Renal cortex interstitium (tissue), 11 donors: ENCODE measurements around the gene TTC24. TPM values are rescaled to one million over a fixed set of nuclear protein-coding genes. Genes with fewer than 3 reads are reported as not detected.
"Not testable (repeated sequence)": the region's sequence is repeated elsewhere in the genome, so short reads cannot be mapped to it uniquely, and the experiment has no call there.

Source experiments
- DNase-seq, 11 donors: peaks; one replicate each; pipeline ENCODE4 v3.0.0-alpha.2; 2013; ENCODE audit warnings: low read depth in 9 of 11, low spot score in 4 of 11; ENCODE audit errors: extremely low read depth in 1 of 11
- polyA plus RNA-seq, 3 donors: library from polyadenylated mRNA; unstranded; fragments of 120-200 nt; gene quantifications; one replicate each; pipeline ENCODE4 v1.2.1, GENCODE V29; 2013; ENCODE audit not compliant: insufficient read length in 3 of 3

Gene TTC24
- polyA plus RNA-seq, 3 donors, result 1.2 to 1.7 (median 1.5) TPM

DNA sequence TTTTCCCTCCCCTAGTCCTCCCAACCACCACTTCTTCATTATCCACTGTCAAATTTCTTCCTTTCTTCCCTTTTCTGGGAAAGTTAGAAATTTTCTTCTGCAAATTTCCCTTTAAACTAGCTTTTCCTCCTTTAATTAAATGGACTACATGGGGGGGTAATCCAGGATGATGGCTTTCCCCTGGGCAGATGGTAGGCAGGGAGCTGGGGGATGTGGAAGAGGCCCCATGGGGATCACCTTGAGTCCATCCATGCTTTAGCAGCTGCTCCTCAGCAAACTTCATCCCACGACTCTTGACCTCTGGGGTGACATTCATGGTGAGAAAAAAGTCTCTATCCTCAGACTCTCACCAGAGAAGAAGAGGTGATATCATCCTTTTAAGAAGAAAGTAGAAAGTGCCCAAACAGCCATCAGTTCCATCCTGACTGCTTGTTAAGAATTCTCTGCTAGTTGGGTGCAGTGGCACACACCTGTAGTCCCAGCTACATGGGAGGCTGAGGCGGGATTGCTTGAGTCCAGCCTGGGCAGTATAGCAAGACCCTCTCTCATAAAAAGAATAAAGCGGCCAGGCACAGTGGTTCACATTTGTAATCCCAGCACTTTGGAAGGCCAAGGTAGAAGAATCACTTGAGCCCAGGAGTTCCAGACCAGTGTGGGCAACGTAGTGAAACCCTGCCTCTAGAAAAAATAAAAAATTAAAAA, 19.4 kb downstream of the TTC24 start:
- no peak for DNase-seq

DNA sequence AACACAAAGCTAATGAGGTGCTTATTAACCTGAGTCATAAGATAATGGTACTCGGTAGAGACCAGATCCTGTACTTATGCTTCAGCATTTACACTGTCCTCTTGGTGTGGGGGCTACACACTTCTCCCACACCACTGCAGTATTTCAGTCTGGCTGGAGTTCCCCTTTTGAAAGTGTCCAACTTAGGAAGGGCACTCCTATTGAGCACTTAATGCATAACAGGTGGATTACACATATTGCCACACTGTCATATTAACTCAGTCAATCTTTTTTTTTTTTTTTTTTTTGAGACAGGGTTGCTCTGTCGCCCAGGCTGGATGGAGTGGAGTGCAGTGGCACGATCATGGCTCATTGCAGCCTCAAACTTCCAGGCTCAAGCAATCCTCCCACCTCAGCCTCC, 20.3 kb downstream of the TTC24 start:
- DNase-seq, result no peak

DNA sequence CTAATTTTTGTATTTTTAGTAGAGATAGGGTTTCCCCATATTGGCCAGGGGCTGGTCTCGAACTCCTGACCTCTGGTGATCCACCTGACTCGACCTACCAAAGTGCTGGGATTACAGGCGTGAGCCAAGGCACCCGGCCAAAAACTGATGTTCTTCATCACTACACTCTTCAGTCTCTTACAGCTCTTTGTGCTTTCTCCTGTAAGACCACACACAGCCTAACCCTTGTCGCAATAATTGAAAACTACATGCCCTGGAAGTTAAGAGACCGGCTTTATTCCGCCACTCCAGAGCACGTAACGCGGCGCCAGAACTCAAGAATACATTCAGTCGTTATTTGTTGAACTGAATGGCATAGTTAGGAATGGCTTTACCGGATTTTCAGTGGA, 21.2 kb downstream of the TTC24 start:
- no peak for DNase-seq

DNA sequence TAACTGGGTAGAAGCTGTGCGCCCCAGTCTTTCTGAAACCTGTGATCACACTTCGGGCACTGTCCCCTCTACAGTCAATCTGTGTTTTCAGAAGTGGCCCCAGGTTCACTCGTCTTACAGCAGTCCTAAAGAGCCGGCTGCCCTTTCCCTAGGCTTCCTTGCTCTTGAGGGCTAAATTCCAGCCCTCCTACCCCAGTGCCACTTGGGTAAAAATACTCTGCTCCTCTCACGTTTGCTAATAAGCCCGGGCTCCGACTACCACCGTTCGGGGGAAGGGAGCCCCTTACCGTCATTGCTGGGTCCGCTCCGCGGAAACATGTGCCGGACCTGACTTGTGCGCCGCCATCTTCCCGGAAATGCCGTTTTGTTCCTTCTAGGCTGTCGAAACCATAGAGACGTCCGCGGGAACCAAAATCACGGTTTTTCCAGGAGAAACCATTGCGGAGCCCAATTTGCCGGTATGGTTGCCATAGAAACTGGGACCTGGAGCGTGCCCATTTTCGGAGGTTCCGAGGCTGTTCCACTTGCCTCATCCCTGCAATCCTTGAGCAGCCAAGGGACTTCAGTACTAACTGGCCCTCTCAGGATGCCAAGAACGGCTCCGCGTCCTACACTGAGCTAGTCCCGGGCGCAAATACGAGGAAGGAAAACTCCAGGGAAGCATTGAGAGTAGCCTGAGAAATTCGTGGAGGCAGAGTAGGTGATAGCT, 21.8 kb downstream of the TTC24 start, which contains the start of gene GPATCH4:
Gene GPATCH4 (minus strand): TSS at position 358 of the 709 bp plus-strand sequence.
- peak in 7 of 11 donors; percentile 70 to 85 (median 82) for DNase-seq

DNA sequence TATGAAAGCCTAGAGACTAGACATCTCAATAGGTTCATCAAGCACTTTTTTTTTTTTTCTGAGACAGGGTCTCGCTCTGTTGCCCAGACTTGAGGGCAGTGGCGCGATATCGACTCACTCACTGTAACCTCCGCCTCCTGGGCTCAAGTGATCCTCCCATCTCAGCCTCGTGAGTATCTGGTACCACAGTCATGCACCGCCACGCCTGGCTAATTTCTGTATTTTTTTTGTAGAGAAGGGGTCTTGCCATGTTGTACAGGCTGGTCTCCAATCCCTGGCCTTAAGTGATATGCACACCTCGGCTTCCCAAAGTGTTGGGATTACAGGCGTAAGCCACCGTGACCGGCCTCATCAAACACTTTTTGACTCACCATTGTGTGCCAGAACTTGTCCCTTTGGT, 22.4 kb downstream of the TTC24 start:
- DNase-seq, result no peak

DNA sequence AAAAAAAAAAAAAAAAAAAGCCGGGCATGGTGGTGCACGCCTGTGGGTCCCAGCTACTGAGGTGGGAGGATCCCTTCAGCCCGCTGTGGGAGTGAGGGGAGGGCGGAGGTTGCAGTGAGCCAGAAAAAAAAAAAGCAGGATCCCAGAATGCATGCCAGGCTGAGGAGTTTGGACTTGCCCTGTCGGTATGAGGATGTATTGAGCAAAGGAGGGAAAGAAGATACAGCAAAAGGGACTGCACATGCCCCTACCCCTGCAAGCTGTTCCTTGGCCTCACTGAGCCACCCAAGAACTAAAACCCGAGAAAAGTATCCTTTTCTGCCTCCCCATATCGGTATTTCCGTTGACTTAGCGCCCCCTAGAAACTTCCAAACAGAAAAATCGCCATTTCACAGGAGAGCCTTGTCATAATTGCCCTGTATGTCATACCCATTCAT, 23.1 kb downstream of the TTC24 start:
- DNase-seq, result no peak

DNA sequence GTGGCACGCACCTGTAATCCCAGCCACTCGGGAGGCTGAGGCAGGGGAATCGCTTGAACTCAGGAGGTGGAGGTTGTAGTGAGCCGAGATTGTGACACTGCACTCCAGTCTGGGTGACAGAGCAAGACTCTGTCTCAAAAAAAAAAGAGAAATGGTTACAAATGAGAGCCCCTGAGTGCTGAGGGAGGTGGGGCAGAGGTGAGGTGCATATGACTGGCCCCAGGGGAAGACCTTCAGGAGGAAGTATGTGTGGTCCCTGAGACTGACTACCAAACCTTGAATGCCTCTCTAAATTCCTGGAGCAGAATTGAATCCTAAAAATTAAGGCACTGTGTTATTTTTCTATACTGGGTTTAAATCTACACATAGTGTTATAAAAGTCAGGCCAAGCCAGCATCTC, 27.8 kb downstream of the TTC24 start:
- DNase-seq, result not testable (repeated sequence)

DNA sequence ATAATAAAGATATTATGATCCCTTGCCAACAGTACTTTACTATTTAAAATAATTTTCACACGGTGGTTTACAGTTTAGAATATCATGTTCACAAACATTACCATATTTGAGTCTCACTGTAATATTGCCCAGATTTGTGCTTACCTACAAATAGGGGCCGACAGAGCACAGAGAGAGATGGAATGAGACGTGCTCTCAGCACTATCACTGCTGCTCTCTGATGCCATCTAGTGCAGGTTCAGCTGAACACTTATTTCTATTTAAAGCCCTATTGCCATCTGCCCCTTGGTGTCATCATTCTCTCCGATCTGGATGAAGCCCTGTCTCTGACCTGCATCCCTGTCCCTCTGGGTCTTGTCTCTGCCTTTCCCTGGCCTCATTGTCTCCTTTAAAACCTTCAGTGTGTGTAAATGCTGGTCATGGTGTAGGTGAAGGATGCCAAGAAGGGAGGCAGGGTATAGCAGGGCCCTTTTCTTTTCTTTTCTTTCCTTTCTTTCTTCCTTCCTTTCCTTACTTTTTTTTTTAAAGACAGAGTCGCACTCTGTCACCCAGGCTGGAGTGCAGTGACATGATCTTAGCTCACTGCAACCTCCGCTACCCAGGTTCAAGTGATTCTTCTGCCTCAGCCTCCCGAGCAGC, 28.6 kb downstream of the TTC24 start:
- peak in 3 of 11 donors; percentile 52 to 70 (median 56) for DNase-seq

DNA sequence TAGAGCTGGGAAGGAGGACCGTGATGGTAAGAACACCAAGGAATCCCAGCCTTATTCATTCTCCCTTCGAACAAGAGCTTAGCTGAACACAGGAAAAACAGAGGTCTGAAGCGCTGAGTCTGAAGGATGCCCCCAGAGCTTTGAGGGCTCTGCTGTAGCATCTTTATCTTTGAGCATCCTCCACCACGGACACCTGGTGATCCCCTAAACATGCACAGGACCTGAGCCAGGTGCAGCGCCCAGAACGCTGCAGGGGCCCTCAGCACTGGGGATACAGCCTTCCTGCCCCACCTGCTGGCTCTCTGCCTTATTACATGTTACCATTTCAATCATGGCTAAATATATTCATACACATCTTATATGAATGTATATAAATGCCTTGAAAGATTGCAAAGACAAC, 29.5 kb downstream of the TTC24 start:
- no peak for DNase-seq

DNA sequence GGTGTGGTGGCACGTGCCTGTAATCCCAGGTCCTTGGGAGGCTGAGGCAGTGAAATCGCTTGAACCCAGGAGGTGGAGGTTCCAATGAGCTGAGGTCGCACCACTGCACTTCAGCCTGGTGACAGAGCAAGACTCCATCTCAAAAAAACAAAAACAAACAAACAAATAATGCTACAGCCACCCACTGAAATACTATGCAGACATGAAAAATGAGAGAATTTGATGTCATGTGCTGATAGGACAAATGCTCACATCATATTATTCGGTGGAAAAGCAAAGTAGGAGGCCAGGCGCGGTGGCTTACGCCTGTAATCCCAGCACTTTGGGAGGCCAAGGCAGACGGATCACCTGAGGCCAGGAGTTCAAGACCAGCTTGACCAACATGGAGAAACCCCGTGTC, 30.5 kb downstream of the TTC24 start:
- DNase-seq, result not testable (repeated sequence)

DNA sequence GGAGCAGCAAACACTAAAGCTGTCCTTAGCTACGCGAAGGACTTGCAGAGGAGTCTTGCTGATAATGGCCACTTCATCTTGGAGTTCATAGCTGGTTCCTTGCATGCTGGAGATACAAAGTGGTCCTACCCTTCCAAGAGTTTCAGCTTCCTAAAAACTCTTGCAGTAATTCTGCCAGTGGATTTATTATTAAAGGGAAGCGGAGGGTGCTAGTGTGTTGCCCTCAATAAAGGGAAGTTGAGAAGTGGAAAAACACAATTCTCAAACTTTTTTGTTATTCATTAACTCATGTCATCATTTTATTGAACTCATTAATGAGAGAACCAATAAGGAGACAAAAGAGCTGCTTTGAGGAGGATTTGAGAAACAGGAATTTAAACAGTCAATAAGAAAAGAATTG, 33.1 kb downstream of the TTC24 start:
- DNase-seq, result no peak

DNA sequence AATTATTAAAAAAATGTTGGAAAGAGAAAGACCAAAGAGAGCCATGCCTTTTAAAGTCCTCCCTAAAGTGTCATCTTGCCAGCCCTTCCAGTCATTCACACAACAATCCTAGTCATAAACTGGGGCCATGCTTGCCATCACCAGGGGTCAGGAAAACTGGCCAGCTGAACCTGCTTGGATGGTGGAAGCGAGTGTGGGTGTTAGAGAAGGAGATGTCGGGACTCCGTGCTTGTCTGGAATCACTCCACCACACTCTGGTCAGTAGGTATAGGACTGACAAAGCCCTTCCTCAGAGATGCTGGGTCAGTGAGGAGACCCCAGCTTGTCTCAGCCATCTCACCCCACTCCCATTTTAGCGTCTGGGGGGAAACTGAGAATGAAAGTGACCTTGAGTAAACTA, 36.4 kb downstream of the TTC24 start:
- no peak for DNase-seq

DNA sequence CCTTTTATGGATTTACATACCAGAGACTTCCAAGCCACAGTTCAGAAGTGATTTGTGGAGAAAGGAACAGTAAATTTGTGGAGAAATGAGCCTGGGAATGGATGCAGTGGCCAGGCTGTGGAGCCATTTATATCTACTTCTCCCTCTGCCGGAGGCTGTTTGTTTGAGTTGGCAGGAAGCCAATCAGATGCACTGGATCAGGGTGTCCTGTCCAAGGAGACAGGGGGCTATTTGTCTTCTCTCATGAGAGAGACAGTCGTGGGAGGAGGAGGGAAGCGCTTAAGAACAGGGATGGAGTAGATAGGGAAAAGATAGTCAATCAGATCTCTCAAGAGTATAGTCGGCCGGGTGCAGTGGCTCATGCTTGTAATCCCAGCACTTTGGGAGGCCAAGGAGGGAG, 36.9 kb downstream of the TTC24 start:
- peak in 10 of 11 donors; percentile 76 to 90 (median 85) for DNase-seq

DNA sequence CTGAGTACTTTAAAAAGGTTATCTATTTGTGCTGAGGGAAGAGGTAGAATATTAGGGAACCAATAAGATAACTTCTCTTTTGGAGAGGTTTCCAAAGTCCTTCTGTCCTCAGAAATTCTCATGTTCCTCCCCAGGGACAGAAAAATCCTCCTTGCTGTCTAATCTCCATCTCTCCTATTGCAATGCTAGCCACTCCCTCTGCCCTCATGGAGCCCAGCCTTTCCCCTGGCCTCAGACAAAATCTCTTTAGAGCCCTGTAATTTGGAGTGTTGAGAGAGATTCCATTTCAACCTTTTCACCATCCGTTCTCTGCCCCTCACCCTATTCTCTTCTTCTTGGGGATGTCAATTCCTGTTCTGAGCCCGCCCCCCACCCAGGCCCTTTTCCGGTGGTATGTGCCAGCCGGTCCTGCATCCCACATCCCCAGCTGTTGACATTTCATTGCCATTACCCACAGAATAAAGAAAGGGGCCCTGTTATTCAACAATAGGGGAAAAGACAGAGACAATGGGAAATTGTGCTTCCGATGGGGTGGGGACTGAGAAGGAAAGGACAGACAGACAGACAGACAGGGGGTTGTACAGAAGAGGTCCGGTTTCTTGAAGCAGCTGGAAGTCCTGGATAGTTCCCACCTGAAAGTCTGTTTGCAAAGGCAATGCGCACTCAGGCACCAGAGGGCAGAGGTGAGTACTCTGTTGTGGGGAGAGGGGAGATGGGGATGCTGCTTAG, 39.5 kb downstream of the TTC24 start, which contains the start of gene HAPLN2:
Gene HAPLN2 (plus strand): TSS at position 563 of the 729 bp plus-strand sequence. CDS start 4,076 bp downstream, outside the sequence.
- no peak for DNase-seq

DNA sequence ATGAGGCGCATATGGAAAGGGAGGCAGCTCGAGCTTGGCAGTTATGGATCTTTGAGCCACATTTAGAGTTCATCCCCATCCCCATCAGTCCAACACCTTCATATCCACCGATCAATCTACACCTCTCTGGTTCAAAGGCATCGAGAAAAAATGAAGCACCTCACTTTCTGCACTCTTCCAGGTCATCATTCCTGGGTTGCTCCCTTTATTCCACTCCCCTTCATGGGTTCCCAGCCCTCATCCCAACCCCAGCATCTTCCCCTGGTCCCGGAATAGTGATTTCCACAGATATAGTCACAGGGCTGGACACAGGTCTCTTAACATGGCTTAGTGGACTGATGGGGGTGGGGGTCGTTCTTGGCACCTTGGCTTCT, 40.0 kb downstream of the TTC24 start:
- DNase-seq, result no peak

DNA sequence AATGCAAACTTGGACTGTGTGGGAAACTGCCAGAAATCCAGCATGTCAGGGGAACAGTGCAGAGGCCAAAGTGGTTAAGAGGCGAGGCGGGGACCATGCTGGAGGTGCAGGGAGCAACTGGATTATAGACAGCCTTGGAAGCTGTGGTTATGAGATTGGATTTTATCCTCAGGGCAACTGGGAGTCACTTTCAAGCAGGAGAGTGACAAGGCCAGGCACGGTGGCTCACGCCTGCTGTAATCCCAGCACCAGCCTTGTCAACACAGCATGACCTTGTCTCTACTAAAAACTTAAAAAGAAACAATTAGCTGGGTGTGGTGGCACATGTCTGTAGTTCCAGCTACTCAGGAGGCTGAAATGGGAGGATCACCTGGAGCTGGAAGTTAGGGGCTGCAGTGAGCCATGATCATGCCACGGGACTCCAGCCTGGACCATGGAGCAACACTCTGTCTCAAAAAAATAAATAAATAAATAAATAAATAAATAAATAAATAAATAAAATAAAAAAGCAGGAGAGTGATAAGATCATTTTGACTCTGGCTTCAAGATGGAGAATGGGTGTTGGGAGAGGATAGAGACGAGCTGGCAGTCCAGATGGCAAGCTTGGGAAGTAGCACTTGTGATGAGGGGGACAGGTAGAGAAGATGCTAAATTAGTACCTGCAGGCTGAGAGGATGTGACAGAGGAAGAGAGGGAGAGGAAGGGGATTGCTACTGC, 43.2 kb downstream of the TTC24 start:
- no peak for DNase-seq

DNA sequence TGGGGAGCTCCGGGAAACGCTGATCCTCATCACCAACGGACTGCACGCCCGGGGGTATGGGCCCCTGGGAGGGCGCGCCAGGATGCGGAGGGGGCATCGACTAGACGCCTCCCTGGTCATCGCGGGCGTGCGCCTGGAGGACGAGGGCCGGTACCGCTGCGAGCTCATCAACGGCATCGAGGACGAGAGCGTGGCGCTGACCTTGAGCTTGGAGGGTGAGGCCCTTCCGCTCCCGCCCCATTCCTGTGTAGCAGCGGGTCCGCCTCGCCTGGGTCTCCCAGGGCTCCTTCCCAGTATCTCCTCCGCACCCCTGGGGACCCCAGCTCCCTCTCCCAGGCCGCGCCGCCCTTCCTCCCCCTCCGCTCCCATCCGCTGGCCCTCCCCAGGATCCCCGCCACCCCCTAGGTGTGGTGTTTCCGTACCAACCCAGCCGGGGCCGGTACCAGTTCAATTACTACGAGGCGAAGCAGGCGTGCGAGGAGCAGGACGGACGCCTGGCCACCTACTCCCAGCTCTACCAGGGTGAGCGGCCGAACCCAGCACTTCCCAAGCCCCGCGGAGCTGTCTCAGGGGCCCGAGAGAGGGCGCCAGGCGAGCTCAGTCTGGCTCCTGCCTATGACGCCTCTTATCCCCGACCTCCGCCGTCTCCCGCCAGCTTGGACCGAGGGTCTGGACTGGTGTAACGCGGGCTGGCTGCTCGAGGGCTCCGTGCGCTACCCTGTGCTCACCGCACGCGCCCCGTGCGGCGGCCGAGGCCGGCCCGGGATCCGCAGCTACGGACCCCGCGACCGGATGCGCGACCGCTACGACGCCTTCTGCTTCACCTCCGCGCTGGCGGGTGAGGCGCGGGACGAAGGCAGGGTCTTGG, 44.7 kb downstream of the TTC24 start:
- no peak for DNase-seq
